Spleen (tissue), 11 donors: ENCODE data around the gene RASA3. TPM values are rescaled to one million over a fixed set of nuclear protein-coding genes. Genes with fewer than 3 reads are reported as not detected.
A peak's percentile ranks its signal among the peaks of the same experiment; 100 is the strongest.

Experiments
- DNase-seq: peaks from one replicate; pipeline ENCODE4 v3.0.0-alpha.2; 2020
- H3K27ac ChIP-seq, 8 donors: fragments of 200-600 bp; sonication (generic) in 7 of 8; 1 replicate in 4 of 8; 2 replicates in 4 of 8; pipeline versions ENCODE4 v1.5.0 to v1.8.0; 2016 to 2021; ENCODE audit warnings: inconsistent platforms in 4 of 8, mild to moderate bottlenecking in 4 of 8, moderate library complexity in 1 of 8
- H3K27me3 ChIP-seq, 7 donors: fragments of 200-600 bp; sonication (generic) in 6 of 7; replicated peaks in 1 of 7; 1 replicate in 4 of 7; 2 replicates in 3 of 7; pipeline versions ENCODE4 v1.5.0 to v1.8.0; 2016 to 2021; ENCODE audit warnings: inconsistent platforms in 3 of 7, mild to moderate bottlenecking in 1 of 7
- H3K36me3 ChIP-seq, 6 donors: fragments of 200-600 bp; sonication (generic) in 5 of 6; 1 replicate in 4 of 6; 2 replicates in 2 of 6; pipeline versions ENCODE4 v1.5.0 to v1.8.0; 2016 to 2021; ENCODE audit warnings: inconsistent platforms in 2 of 6
- H3K4me1 ChIP-seq, 6 donors: fragments of 200-600 bp; sonication (generic) in 5 of 6; 1 replicate in 3 of 6; 2 replicates in 3 of 6; pipeline versions ENCODE4 v1.5.0 to v1.8.0; 2016 to 2021; ENCODE audit warnings: inconsistent platforms in 3 of 6
- H3K4me3 ChIP-seq, 8 donors: fragments of 200-600 bp; sonication (generic) in 7 of 8; 1 replicate in 4 of 8; 2 replicates in 4 of 8; pipeline versions ENCODE4 v1.5.0 to v1.8.0; 2016 to 2021; ENCODE audit warnings: inconsistent platforms in 4 of 8, mild to moderate bottlenecking in 4 of 8, moderate library complexity in 2 of 8
- H3K9me3 ChIP-seq, 8 donors: fragments of 200-600 bp; sonication (generic) in 7 of 8; 1 replicate in 4 of 8; 2 replicates in 4 of 8; pipeline versions ENCODE4 v1.5.0 to v1.8.0; 2016 to 2021; ENCODE audit warnings: inconsistent platforms in 4 of 8
- CTCF ChIP-seq, 11 experiments: fragments of 200-600 bp in 7 of 11; fragments of 450-650 bp in 4 of 11; sonication (generic) in 4 of 11; IDR thresholded peaks in 8 of 11; conservative IDR thresholded peaks in 3 of 11; 1 replicate in 7 of 11; 2 replicates in 4 of 11; pipeline versions ENCODE4 v1.4.0 to v1.8.0; 2016 to 2021; ENCODE audit warnings: antibody characterized with exemption in 11 of 11, inconsistent platforms in 4 of 11, mild to moderate bottlenecking in 1 of 11
- POLR2A ChIP-seq, 3 donors: fragments of 450-650 bp; IDR thresholded peaks; one replicate each; pipeline ENCODE4 v1.5.1; 2017; ENCODE audit warnings: antibody characterized with exemption in 3 of 3, mild to moderate bottlenecking in 1 of 3
- POLR2AphosphoS5 ChIP-seq, 3 donors: sonication (generic); formaldehyde crosslinking; IDR thresholded peaks; one replicate each; pipeline ENCODE4 v1.5.1; 2017; ENCODE audit warnings: antibody characterized with exemption in 3 of 3
- WGBS, 5 donors: extraction: QIAGEN DNeasy Blood & Tissue Kit in 3 of 5; methylation state at CpG; one replicate each; pipeline versions ENCODE4 v1.1.5 to v1.1.7; 2013 to 2018; 5-methylcytosine and 5-hydroxymethylcytosine counted together
- intact Hi-C: fragments of 100-400 bp; cut with DNase I; formaldehyde crosslinking; loops from one replicate; pipeline ENCODE4 v1.15.0; 2023; ENCODE audit warnings: low total_unique reads
- polyA plus RNA-seq, 3 donors: library from polyadenylated mRNA; stranded (reverse); fragments of 200-250 nt; gene quantifications; one replicate each; pipeline ENCODE4 v1.2.1, GENCODE V29; 2013
- total RNA-seq, 7 donors: library from RNA; depleted of rRNA in 3 of 7; stranded (reverse); fragments of >200 nt in 3 of 7; fragmentation: NEBNext Ultra II Directional in 4 of 7; extraction: Animal tissue kit (Norgen Biotek cat#: 25700) in 4 of 7; gene quantifications; one replicate each; pipeline versions ENCODE4 v1.1.0 to v1.2.1, GENCODE V29; 2016 to 2021
- donor health status: healthy with polysubstance abuse.
- donor health status: DM: no; HTN: no; CAD: no; lungs with moderate emphysema.
- donor health status: DM: no; HTN: no; CAD: no.
- donor health status: Bipolar disorder and iron deficiency.
- donor health status: healthy.
- donor health status: DM: no; HTN: no; CAD: no.
- donor health status: DM: yes; HTN: yes; CAD: no.

The RASA3 gene
- total and polyA plus RNA-seq, 10 donors = 11.7 to 52.8 (median 47.7) TPM

GRCh38 chr13:113972451-113973217 lies 159.8 kb downstream of the RASA3 start:
- Histone ChIP-seq H3K4me1 (peaks cover 0 to 13% (median 0%) of the 10 kb centered on the region in 6 donors), H3K4me3 (no peak overlapping the region), H3K27ac (no peak overlapping the region), H3K9me3 (no peaks in the 10 kb centered on the region), H3K27me3 (no peaks in the 10 kb centered on the region), H3K36me3 (peaks cover 0 to 75% (median 28%) of the 10 kb centered on the region in 6 donors)
- intact Hi-C loops = no loop called here
- peak; percentile 62 for DNase-seq
- TF ChIP-seq CTCF (IDR thresholded peaks at IDR 0.05 in 8 of 11, conservative IDR thresholded peaks at IDR 0.05 in 3 of 11) = no peak
- TF ChIP-seq POLR2AphosphoS5 (IDR thresholded peaks at IDR 0.05) = peak in 1 of 3 donors; percentile 36
- WGBS, 5 donors = 84 to 91% (median 90%) methylated on average over 32 to 36 of the region's 36 CpGs

DNA sequence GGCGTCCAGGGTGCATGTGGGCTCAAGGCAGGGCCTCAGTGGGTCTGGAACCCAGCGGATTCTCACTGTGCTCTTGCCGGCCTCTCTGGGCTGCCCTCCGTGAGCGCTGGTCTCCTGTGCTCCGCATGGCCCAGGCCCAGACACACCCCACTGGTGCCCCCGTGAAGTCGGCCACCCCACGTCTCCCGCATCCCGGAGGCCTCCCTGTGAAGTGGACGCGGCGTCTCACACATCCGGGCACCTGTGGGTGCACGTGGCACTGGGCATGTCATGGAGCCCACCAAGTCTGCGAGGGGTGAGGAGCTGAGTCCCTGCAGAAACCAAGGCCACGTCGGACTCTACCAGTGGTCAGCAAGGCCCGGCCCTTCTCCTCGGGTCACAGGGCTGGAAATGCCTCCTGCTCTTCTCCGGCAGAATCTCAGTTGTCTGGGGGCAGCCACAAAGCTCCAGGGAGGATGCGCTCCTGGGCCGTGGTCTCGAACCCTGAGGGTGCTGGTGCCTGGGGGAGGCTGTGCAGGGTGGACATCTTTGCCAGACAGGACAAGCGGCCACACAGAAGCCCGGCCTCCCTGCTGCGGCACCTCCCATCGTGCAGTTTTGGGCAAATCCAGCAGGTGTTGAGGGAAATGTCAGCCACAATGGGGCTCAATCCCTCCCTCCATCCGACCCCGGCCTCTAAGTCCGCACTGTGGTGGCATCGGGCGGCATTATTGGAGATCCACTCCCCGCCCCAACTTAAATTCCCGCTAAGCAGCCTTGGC lies 160.8 kb downstream of the RASA3 start:
- Histone ChIP-seq H3K4me1 (peaks cover 0 to 8% (median 0%) of the 10 kb centered on the region in 6 donors), H3K36me3 (peaks cover 0 to 74% (median 20%) of the 10 kb centered on the region in 6 donors), H3K27ac (no peak overlapping the region), H3K9me3 (no peaks in the 10 kb centered on the region), H3K4me3 (no peak overlapping the region), H3K27me3 (no peaks in the 10 kb centered on the region)
- TF ChIP-seq POLR2A (IDR thresholded peaks at IDR 0.05) (no peak), POLR2AphosphoS5 (IDR thresholded peaks at IDR 0.05) (peak in 2 of 3 donors; percentile 9 to 61)
- DNase-seq = peak; percentile 73
- intact Hi-C loops = no loop called here
- 89 to 98% (median 97%) methylated on average over 33 to 36 of the region's 36 CpGs for WGBS, 5 donors

DNA sequence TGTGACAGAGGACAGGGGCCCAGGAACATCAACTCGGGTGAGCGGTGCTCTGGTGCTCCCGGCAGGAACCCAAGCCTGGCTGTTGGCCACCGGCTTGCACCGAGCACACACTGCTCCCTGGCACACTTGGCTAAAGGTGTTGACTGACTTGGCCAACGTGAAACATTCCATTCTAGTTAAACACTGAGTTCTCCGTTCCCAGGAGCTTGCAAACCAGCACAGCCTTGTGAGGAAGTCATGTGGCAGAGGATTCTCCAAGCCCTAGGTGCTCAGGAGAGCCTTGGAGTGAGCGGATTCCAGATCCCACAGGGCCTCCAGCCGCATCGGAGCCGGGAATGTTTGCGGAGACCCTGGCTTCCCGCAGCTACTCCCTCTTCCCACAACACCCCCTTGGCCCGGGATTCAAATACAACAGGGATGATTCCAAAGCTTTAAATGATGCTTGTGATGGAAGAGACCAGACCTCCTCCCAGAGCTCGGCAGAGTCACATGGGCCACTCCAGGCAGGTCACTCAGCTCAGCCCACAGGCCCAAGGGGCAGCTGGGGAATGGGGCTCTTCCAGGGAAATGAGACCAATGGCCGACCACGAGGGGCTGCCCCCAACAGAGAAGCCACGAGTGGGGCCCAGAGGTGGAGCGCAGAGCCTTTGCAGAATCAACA lies 161.5 kb downstream of the RASA3 start:
- TF ChIP-seq POLR2A (IDR thresholded peaks at IDR 0.05) = no peak
- Histone ChIP-seq H3K4me1 (peaks cover 0 to 7% (median 0%) of the 10 kb centered on the region in 6 donors), H3K9me3 (no peaks in the 10 kb centered on the region), H3K4me3 (no peak overlapping the region), H3K27me3 (no peaks in the 10 kb centered on the region), H3K36me3 (peaks cover 0 to 71% (median 19%) of the 10 kb centered on the region in 6 donors), H3K27ac (no peak overlapping the region)
- WGBS, 5 donors = 91 to 94% (median 92%) methylated on average over 14 to 19 of the region's 19 CpGs
- DNase-seq = peak; percentile 41
- intact Hi-C loops = no loop called here

DNA sequence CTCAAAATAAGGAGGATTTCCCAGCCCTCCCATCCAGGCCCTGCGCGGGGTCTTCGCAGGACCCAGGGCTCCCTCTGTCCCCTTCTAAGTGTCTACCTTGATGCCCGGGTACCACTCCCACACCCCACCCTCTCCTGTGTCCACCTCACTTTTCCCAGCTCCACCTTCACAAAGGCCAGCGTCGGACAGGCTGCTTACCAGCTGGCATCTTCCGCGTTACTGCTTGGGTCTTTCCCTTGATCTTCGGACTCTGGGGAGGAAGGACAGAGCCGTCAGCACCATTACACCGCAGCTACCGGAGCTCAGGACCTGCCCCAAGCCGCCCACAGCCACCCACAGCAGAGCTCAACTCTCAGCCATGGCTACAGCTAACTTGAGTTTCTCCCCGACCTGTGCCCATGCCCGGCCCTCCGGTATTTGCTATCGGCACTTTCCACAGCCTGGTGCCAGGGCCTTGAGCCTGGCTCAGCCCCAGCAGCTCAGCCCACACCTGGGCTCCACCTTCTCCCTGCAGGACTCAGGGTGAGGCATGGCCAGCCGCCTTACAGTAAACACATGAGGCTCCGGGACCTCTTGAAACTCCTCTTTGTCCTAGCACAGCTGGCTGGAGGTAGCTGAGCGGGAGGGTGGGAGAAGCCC lies 162.3 kb downstream of the RASA3 start:
- WGBS, 5 donors = 93 to 97% (median 94%) methylated on average over 20 of the region's 20 CpGs
- H3K4me3 ChIP-seq = no peak overlapping the region

More for the DNA sequence above, 162.3 kb downstream of the RASA3 start:
- intact Hi-C loops = no loop called here
- TF ChIP-seq CTCF (IDR thresholded peaks at IDR 0.05 in 8 of 11, conservative IDR thresholded peaks at IDR 0.05 in 3 of 11) (no peak), POLR2A (IDR thresholded peaks at IDR 0.05) (no peak), POLR2AphosphoS5 (IDR thresholded peaks at IDR 0.05) (peak in 1 of 3 donors; percentile 21)
- H3K27ac ChIP-seq = no peak overlapping the region
- no peaks in the 10 kb centered on the region for H3K27me3 ChIP-seq
- peaks cover 0 to 62% (median 12%) of the 10 kb centered on the region in 6 donors for H3K36me3 ChIP-seq
- H3K9me3 ChIP-seq = no peaks in the 10 kb centered on the region
- H3K4me1 ChIP-seq = peaks cover 0 to 7% (median 0%) of the 10 kb centered on the region in 6 donors
- DNase-seq = peak; percentile 59
